Measurements from ENCODE around the gene GPR32.

Gene GPR32

DNA sequence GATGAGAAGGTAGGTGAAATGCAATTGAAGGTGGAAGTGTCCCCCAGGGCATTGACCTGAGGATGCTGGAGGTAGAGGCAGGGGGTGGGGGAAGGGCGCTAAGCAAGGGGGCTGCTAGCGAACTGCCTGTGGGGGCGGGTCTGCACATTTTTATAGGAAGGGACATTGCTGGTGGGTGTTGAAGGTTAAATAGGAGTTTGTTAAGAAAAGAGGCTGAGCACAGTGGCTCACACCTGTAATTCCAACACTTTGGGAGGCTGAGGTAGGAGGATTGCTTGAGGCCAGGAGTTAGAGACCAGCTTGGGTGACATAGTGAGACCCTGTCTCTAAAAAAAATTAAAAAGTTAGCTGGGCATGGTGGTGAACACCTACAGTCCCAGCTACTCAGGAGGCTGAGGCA, 14.4 kb downstream of the GPR32 start:
- DNase-seq = no peak

DNA sequence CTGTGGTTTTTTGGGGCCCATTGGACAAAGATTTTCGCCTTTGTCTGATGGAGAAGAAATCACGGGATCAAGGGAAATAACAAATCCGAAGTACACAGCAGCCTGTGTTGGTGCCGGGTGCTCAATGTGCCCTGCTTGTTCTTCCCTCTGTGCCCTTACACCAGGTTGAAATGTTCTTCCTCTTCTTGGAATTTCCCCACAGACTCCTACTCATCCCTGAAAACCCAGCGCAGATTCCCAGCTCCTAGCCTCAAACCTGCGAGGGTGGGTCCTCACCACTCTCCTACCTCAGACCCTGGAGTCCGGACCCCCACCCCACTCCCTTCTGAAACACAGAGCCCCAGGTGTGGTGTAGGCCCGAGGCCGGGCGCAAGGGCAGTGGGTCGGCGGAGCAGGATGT, 15.1 kb downstream of the GPR32 start:
- DNase-seq = no peak

DNA sequence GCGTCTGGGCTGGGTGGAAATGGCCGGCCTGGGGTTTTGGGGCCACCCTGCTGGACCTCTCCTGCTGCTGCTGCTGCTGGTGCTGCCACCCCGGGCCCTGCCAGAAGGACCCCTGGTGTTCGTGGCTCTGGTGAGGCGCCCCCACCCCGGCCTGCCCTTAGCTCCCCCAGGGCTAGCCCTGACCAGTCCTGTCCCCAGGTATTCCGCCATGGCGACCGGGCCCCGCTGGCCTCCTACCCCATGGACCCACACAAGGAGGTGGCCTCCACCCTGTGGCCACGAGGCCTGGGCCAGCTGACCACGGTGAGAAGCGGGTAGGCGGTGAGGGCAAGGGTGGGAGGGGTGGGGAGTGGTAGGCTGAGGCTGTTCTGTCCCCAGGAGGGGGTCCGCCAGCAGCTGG, 20.1 kb downstream of the GPR32 start, which contains the start of gene ACP4:
Gene ACP4 (plus strand): TSS at position 20 of the 400 bp plus-strand sequence. CDS start 0 bp downstream, at position 20.
- no peak for DNase-seq

DNA sequence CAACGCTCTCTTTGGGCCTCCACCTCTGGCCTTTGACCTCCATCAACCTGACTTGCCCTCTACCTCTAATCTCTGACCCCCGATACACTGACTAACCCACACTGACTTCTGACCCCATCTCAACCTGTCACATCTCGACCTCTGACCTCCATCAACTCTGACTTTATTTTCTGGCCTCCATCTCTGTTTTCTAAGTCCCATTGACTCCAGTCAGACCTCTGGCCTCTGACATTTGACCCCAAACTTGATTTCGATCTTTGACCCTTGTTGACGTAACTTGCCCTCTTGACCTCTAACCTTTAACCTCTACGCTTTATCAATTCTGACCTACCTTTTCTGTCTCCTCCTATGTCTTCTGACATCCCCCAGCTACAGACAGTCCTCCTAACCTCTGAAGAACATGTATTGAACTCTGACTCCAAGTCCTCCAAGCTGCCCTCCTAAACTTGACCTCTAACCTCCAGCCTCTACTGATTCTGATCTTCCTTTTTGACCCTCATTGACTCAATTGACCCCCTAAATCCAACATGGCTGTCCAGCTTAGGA, 20.7 kb downstream of the GPR32 start:
- no peak for DNase-seq

DNA sequence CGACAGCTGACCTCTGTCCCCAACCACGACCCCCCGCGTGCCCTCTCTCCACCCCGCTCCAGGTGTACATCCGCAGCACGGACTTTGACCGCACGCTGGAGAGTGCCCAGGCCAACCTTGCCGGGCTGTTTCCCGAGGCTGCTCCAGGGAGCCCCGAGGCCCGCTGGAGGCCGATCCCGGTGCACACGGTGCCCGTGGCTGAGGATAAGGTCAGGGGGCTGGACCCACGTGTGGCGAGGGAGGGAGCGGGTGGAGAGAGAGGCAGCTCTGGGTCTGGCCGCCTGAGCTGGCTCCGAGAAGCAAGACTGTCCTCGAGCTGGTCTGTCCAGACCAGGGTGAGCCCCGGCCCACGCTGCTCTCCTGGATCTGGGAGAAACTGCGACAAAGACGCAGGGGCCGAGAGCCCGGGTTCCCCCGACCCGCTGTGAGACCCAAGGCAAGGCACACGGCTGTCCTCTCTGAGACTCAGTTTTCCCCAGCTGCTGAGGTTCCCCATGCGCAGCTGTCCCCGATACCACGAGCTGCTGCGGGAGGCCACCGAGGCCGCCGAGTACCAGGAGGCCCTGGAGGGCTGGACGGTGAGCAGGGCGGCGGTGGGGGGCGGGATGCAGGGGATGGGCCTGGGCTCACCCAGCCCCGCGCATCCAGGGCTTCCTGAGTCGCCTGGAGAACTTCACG, 21.5 kb downstream of the GPR32 start:
- DNase-seq = no peak

DNA sequence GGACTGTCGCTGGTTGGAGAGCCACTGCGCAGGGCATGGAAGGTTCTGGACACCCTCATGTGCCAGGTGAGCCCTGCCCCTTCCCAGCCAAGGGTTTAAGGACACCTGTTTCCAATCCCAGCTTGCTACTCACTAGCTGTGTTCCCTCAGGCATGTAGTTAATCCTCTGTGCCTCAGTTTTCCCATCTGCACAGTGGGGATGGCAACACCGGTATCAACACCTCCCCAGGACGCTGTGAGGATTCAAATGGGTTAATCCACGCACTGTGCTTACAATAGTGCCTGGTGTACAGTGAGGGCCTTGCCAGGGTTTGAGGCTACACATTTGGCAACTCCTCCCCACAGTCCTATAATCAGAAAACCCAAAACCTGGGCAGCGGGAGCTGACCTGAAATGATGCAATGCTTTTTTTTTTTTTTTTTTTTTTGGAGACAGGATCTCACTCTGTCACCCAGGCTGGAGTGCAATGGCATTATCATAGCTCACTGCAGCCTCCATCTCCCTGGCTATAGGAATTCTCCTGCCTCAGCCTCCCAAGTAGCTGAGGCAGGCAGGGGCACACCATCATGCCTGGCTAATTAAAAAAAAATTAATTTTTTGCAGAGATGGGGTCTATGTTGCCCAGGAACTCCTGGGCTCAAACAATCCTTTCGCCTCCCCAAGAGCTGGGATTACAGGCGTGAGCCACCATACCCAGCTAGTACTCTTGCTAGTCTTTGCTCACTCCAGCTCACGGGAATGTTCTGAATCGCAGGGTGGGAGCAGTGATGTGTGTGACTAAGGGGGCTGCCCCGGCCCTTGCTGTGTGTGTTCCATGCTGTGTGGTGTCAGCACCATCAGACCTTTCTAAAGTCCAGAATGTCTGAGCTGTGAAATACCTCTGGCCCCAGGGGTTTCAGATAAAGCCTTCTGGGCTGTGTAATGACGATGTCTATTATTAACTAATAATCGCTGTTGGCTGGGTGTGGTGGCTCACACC, 22.3 kb downstream of the GPR32 start:
- DNase-seq = no peak

DNA sequence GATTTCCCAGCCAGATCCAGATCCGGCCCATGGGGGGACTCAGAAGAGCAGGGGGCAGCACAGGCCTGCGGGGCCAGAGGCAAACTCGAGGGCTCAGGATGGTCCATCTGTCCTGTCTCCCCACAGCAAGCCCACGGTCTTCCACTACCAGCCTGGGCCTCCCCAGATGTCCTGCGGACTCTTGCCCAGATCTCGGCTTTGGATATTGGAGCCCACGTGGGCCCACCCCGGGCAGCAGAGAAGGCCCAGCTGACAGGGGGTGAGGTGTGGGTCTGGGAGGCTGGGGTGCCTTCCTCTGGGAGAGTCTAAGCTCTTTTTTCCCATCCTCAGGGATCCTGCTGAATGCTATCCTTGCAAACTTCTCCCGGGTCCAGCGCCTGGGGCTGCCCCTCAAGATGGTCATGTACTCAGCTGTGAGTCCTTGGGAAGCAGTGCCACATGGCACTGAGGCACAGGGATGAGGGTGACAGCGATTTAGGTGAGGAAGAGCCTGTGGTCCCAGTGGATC, 23.3 kb downstream of the GPR32 start:
- no peak for DNase-seq

DNA sequence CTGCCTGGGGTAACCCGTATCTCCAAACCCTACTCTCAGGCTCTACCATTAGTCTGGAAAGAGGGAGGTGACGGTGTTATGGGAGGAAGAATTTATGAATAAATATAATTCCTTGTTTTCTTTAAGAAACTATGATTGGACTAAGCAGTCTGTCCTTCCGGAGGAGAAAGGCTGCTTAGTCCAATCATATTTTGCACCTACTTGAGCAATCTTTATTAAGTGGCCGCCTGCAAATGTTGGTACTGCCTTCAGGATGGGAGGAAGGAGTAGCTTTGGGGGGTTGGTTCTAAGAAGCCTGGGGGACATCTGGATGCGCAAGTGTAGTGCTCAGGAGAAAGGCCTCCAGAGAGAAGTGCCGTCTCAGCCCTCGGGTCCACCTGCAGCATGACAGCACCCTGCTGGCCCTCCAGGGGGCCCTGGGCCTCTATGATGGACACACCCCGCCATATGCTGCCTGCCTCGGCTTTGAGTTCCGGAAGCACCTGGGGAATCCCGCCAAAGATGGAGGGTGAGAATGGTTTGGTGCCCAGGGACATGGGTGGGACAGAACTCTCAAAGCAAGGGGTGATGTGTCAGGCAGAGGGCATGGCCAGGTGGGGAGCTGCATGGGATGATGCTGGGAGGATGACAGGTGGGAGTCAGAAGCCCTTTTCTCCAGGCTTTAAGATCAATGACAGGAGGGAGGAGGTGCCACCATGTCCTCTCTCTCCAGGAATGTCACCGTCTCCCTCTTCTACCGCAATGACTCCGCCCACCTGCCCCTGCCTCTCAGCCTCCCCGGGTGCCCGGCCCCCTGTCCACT, 24.0 kb downstream of the GPR32 start:
- no peak for DNase-seq

DNA sequence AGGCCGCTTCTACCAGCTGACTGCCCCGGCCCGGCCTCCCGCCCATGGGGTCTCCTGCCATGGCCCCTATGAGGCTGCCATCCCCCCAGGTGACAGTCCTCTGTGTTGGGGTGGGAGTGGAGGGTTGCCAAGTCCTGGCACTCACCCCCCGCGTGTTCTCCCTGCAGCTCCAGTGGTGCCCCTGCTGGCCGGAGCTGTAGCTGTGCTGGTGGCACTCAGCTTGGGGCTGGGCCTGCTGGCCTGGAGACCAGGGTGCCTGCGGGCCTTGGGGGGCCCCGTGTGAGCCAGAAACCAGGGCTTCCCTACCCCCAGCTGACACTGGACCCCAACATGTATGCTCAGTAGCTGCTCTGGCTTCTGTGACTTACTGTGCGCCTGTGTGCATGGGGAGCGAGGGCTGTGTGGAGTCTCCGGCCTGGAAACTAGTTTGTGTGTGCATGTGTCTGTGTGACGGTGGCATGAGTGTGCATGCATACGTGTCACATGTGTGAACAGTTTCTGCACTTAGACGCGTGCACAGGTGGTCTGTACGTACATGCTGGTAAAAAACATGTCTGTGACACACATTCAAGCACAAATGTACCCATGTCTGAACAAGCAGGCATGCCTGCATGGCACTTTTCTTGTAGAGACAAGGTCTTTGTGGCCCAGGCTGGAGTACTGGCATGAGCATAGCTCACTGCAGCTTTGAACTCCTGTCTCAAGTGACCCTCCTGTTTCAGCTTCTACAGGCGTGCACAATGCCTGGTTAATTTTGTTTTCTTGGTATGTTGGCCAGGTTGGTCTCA, 24.8 kb downstream of the GPR32 start:
- no peak for DNase-seq

DNA sequence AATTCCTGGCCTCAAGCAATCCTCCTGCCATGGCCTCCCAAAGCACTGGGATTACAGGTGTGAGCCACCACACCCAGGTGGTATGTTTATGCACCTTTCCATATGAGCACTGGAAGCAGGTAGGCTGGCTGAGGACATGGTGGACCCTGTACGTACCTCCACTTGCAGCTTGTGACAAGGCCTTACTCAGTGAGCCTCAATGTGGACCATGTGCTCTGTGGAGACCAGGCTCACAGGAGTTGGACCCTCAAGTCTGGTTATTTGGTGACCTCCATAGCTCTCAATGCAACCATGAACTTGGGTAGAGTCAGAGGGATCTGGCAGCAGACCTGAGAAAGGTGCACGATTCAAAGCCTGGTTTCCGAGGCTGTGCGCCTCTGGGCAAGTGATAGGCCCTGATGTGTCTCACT, 25.4 kb downstream of the GPR32 start:
- DNase-seq = no peak

DNA sequence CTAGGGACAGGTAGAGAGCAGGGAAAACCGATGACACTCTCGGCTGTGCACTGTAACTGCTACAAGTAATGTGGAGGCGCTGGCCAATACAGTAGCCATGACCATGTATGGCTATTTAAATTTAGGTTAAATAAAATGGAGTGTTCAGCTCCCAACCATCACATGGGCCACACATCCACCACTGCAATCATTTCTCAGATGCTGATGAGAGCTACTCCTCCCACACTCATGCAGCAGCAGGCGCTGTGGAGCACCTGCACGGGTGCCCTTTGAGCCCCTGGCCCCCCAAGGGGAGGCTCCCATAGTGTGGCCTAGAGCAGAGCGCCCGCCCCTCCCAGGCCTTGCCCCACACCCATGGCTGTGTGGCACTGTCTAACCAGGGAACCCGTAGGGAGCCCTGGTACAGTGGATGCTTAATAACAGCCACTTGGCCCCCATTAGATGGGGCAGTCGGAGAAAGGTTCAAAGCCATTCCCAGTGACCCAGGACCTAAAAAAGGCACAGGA, 25.9 kb downstream of the GPR32 start:
- no peak for DNase-seq

DNA sequence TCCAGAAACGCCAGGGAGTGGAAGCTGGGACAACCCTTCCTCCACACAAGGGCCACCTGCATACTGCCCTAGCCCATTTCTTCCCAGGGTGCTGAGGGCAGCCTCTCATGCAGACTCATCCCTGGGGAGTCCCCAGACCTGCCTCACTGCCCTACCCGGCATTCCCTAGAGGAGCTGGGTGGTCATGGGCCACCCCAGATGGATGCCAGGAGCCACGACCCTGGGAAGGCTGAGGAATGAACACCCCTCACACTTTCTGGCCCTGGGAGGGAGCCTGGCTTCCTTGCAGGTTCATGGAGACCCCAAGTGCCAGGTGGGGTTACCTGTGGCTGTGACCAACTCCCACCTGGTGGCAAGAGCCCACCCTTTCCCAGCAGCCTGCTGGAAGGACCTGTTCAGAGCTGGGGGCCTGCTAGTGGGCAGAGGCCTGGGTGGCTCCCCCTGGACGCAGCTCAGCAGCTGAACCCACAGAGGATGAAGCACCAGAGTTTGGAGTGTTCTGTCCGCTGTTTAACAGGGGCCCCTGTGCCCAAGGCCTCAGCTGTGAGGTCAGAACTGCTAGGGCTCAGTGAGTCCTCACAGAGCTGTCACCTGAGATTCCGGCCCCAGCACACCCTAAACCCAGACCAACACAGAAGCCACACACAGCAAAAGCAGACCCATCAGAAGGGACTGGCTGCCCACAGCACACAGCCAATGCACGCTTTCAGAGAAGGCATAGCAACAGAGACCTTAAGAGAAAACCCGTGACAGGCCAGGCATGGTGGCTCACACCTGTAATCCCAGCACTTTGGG, 26.6 kb downstream of the GPR32 start:
- DNase-seq = no peak

DNA sequence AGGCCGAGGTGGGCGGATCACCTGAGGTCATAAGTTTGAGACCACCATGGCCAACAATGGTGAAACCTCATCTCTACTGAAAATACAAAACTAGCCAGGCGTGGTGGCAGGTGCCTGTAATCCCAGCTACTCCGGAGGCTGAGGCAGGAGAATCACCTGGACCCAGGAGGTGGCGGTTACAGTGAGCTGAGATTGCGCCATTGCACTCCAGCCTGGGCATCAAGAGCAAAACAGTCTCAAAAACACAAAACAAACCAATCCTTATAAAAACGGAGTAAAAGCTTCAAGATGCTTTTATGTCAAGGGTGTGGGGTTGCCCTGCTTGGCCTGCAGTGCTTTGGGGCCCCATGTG, 27.1 kb downstream of the GPR32 start:
- DNase-seq = no peak

DNA sequence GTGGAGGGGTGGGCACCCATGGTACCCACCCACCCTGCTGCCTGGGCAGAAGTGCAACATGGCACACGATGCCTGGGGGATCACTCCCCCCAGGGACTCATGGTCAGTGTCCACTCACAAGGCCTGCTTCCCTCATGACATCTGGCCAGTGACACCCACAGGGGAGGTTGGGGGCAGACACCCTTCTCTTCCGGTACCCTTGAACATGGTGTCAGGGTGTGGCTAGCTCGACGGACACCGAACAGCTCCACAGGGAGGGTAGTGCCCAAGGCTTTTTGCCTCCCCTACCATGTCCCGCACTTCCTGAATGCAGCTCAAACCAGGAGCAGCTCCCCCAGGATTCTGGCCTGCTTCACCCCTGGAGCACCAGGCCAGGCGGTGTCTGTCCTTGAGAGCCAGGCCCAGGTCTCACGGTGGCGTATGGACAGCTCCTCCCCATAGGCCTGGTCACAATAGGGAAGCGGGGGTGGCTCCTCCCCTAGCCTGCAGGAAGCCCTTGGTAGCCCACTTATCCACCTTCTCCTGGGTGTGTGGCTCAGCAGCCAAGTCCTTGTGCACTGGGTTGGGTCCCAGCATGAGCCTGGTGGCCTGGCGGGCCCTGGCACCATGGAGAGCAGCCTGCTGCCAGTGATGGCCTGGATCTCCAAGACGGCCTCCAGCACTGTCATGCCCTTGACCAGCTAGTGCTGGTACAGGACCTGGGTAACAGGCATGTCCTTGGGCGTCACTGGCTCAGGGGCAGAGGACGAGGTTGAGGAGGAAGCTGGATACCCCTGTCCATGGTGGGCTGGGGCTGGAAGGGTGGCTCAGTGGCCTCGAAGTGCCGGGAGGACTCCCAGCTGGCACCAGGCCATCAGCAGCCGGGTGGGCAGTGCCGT, 27.8 kb downstream of the GPR32 start:
- DNase-seq = no peak

DNA sequence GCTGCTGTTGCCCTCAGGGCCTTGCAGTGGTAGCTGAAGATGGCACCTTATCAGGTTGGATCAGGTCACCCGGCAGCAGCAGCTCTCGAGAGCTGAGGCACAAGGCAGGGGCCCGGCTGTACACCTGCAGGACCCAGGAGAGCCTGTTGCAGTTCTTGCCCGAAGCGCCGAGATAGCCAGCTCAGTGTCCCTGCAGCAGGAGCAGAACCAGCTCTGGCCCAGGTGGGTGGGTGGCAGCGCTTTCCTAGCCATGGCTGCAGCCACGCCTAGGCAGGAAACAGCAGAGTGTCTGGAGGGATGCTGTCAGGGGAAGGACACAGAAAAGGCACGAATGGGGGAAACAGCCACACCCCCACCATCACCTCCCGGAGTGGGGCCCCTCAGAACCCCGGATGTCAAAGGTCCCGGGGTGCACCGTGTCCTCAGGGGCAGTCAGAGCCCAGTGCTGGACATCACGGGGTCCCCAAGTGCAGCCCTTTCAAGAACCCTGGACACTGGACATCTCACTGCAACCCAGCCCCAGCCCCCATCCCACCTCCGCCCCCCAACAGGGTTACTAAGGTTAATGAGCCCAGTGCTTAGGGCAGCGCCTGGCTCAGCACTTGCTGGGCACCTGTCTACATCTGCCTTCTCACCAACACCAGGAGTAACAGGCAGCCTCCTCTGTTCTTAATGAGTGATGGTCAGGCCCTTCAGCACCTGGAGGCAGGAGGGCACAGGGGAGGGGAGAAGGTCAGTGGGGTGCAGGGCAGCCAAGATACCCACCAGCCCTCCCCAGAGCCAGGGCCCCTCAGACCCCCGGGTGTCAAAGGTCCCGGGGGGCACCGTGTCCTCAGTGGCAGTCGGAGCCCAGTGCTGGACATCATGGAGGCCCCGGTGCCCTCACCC, 28.6 kb downstream of the GPR32 start:
- DNase-seq = no peak

DNA sequence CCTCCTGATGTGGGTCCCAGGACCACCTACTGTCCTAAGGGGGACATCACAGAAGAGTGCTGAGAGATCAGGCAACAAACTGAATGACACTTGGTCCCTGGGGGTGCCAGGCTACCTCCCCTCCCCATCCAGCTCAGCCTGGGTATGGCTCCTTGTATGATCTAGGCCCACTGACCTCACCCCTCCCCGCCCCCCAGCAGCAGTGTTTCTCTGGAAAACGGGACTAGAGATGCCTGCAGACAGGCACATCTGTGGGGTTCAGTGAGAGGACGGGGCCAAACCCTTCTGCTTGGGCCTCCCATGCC, 29.2 kb downstream of the GPR32 start:
- DNase-seq = no peak

DNA sequence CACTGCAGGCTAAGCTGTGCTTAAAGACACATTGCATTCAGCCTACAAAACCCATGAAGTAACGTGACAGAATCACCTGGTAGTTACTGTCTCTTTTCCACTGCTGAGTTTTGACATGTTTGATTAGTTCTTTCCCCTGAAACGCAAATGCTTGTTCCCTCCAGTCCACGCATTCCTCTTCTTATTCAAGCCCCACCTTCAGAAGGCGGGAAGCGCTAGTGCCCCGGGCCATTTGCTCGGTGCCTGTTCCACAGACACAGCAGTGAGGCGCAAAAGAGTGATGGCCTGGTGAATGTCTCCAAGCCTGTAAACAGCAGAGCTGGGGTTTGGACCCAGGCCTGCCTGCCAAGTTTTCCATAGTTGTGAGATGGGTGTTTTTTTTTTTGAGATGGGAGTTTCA, 30.8 kb downstream of the GPR32 start:
- no peak for DNase-seq

DNA sequence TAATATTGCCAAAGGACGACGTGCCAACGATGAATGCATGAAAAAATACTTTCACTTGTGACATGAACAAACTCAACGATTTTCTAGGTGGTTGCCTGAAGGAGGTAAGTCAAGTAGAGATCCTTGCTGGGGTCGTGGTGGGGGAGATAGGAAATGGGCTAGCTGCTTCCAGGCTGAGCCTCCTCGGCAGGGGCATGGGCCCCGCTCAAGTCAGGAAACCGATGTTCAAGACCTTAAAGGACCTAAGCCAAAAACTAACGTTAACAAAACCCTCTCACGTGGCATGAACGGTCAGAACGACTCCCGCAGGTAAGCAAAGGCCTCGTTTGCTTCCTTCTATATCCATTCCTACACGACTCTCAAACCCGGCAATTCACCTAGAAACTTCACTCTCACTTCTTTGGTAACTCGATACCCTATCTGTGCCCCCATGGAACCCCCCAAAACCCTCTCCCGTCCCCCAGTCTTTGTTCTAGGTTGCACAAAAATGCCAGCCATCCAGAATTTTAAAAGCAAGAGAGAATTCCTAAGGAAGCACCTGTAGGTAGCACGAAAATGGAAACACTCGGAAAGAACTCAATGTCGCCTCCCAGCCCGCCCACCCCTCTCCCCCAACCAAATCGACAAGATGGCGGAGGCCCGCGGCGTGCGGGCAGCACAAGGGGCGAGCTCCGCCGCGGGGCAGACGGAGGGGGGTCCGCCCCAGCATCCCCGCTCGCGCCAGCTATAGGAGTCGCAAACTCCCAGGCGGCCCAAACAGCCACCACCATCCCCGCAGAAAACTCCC, 33.6 kb downstream of the GPR32 start:
- no peak for DNase-seq

Measured in activated CD4-positive, CD25-positive, alpha-beta regulatory T cell treated with anti-CD3 and anti-CD28 coated beads, Interleukin-2, amount 50 U/mL, for 72 hours (primary cell).